Panc1 (cell line): ENCODE measurements around the gene POU3F1. TPM values are rescaled to one million over a fixed set of nuclear protein-coding genes. Genes with fewer than 3 reads are reported as not detected.

ENCODE experiments used
- ATAC-seq: fragments of 200-7000 bp; cut with Tn5 transposase; 2 replicates; pipeline ENCODE4 v1.9.1; 2020; ENCODE audit warnings: mild to moderate bottlenecking, moderate library complexity
- BruUV-seq: library from RNA; stranded (reverse); fragments of 400-500 nt; replicated peaks from 2 replicates; lab custom pipeline; 2021; lab: Mats Ljungman, UMichigan
- CTCF ChIA-PET: fragments of 300-600 bp; sonication (Branson Sonifier 250); formaldehyde crosslinking; loops from one replicate; lab custom pipeline; 2022; ENCODE audit warnings: antibody characterized with exemption; lab: Charles Lee
- POLR2A ChIA-PET: fragments of 300-600 bp; sonication (Branson Sonifier 250); formaldehyde crosslinking; loops from one replicate; lab custom pipeline; 2022; ENCODE audit warnings: antibody characterized with exemption; lab: Charles Lee
- DNase-seq: peaks from one replicate; pipeline ENCODE4 v3.0.0-alpha.2; 2010; ENCODE audit warnings: low read depth, low spot score
- H3K27ac ChIP-seq: 2 replicates; pipeline ENCODE4 v1.5.1; 2011; ENCODE audit warnings: mild to moderate bottlenecking, low read length, inconsistent platforms
- H3K27me3 ChIP-seq: fragments of 200-500 bp; sonication (Bioruptor generic); 2 replicates; pipeline ENCODE4 v1.6.0; 2014; ENCODE audit warnings: low read length, inconsistent platforms; ENCODE audit not compliant: control insufficient read depth, insufficient read depth
- H3K36me3 ChIP-seq: fragments of 200-500 bp; sonication (Bioruptor generic); 2 replicates; pipeline ENCODE4 v1.5.1; 2014; ENCODE audit warnings: inconsistent platforms, mild to moderate bottlenecking, low read length, moderate library complexity; ENCODE audit not compliant: control insufficient read depth, insufficient read depth
- H3K4me1 ChIP-seq: 2 replicates; pipeline ENCODE4 v1.5.1; 2011; ENCODE audit warnings: inconsistent platforms, mild to moderate bottlenecking, low read length, moderate library complexity; ENCODE audit not compliant: control insufficient read depth, insufficient read depth
- H3K4me3 ChIP-seq, 2 experiments: 2 replicates each; pipeline ENCODE4 v1.5.1; 2011 to 2012; ENCODE audit warnings: low read depth in 2 of 2, low read length in 2 of 2, mild to moderate bottlenecking in 2 of 2, inconsistent platforms in 1 of 2, moderate library complexity in 1 of 2
- H3K9me3 ChIP-seq: fragments of 200-500 bp; sonication (Bioruptor generic); 2 replicates; pipeline ENCODE4 v1.5.1; 2014; ENCODE audit warnings: low read depth, mild to moderate bottlenecking, inconsistent platforms, low read length, moderate library complexity; ENCODE audit not compliant: control insufficient read depth, insufficient read depth
- POLR2AphosphoS5 ChIP-seq: IDR thresholded peaks from 2 replicates; pipeline ENCODE4 v1.6.1; 2012; ENCODE audit warnings: mild to moderate bottlenecking, low read depth, low read length, moderate library complexity
- SIN3A ChIP-seq: IDR thresholded peaks from 2 replicates; pipeline ENCODE4 v1.6.1; 2012; ENCODE audit warnings: low read depth, mild to moderate bottlenecking, low read length, moderate library complexity, borderline replicate concordance; ENCODE audit not compliant: insufficient read depth
- TCF7L2 ChIP-seq: IDR thresholded peaks from 2 replicates; pipeline ENCODE4 v1.6.1; 2011; ENCODE audit warnings: mild to moderate bottlenecking, low read depth, low read length, inconsistent platforms
- in situ Hi-C: cut with HindIII; loops from 2 replicates; pipeline ENCODE4 v1.10.0; 2016; ENCODE audit warnings: low sequenced_read_pairs, low pct_unique_long_range_greater_than_20kb
- intact Hi-C: fragments of 100-400 bp; cut with micrococcal nuclease; formaldehyde crosslinking; loops from one replicate; pipeline ENCODE4 v1.10.0; 2022; ENCODE audit not compliant: unreplicated experiment
- total RNA-seq: library from RNA; stranded (reverse); gene quantifications from one replicate; pipeline ENCODE4 v1.2.1, GENCODE V29; 2021; ENCODE audit not compliant: unreplicated experiment
- TF ChIP-seq, protein P1 (sequence below), 2 experiments: IDR thresholded peaks; 2 replicates each; pipeline ENCODE4 v1.6.1; 2011 to 2012; ENCODE audit warnings: low read depth in 2 of 2, control low read depth in 1 of 2, low read length in 1 of 2, mild to moderate bottlenecking in 1 of 2, moderate library complexity in 1 of 2; ENCODE audit not compliant: insufficient read depth in 1 of 2
- TF ChIP-seq, protein P2 (sequence below): fragments of 450-650 bp; IDR thresholded peaks from 2 replicates; pipeline ENCODE4 v1.5.1; 2017; ENCODE audit warnings: mild to moderate bottlenecking

POU3F1 gene
- total RNA-seq, 1 experiment from 2014 or later, result 0.08 TPM

DNA sequence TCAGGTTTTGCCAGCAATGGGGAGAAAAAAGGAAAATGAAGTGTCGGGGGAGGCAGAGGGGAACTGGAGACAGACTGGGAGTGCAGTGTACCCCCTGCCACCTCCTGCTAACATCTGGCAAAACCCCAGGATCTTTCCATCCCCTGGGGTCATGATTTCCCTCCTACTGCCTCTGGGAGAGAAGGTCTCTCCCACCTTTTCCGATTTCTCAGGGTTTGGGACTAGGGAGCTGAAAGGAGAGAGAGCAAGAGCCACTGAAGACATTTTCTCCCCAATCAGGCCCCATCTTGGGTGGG, 46.4 kb downstream of the POU3F1 start:
- POLR2A ChIA-PET, result interaction anchor here (1.2 kb wide), 1 partner anchor 10 kb away, joined by 3 read pairs; no protein-coding TSS in a partner anchor
- ATAC-seq, result no peak
- CTCF ChIA-PET, result interaction anchor here (0.6 to 1.4 kb wide), 3 partner anchors 12 to 864 kb away, joined by 3 to 4 read pairs (median 3); partner anchors contain the start of gene UTP11
- BruUV-seq, result no TSS peak
- Histone ChIP-seq H3K27ac (peak overlapping the region; percentile 88), H3K36me3 (no peaks in the 10 kb centered on the region; the same call in 1 of the 2 replicates), H3K9me3 (no peaks in the 10 kb centered on the region), H3K4me1 (peaks cover 50% of the 10 kb centered on the region), H3K27me3 (no peaks in the 10 kb centered on the region), H3K4me3 (peak overlapping the region in 1 of 2 experiments; percentile 6; a peak in 2 of 4 replicates)
- in situ Hi-C loops, result no loop called here
- no peak for DNase-seq
- intact Hi-C loops, result no loop called here
- TF ChIP-seq TCF7L2 (no peak), POLR2AphosphoS5 (no peak), SIN3A (no peak)
- TF ChIP-seq, protein P1, sequence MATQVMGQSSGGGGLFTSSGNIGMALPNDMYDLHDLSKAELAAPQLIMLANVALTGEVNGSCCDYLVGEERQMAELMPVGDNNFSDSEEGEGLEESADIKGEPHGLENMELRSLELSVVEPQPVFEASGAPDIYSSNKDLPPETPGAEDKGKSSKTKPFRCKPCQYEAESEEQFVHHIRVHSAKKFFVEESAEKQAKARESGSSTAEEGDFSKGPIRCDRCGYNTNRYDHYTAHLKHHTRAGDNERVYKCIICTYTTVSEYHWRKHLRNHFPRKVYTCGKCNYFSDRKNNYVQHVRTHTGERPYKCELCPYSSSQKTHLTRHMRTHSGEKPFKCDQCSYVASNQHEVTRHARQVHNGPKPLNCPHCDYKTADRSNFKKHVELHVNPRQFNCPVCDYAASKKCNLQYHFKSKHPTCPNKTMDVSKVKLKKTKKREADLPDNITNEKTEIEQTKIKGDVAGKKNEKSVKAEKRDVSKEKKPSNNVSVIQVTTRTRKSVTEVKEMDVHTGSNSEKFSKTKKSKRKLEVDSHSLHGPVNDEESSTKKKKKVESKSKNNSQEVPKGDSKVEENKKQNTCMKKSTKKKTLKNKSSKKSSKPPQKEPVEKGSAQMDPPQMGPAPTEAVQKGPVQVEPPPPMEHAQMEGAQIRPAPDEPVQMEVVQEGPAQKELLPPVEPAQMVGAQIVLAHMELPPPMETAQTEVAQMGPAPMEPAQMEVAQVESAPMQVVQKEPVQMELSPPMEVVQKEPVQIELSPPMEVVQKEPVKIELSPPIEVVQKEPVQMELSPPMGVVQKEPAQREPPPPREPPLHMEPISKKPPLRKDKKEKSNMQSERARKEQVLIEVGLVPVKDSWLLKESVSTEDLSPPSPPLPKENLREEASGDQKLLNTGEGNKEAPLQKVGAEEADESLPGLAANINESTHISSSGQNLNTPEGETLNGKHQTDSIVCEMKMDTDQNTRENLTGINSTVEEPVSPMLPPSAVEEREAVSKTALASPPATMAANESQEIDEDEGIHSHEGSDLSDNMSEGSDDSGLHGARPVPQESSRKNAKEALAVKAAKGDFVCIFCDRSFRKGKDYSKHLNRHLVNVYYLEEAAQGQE (IDR thresholded peaks at IDR 0.05; ENCODE audit: insufficient read depth in 1 of 2, low read depth in 2 of 2, low read length in 1 of 2), result no peak; a peak in 1 of 4 replicates
- TF ChIP-seq, protein P2, sequence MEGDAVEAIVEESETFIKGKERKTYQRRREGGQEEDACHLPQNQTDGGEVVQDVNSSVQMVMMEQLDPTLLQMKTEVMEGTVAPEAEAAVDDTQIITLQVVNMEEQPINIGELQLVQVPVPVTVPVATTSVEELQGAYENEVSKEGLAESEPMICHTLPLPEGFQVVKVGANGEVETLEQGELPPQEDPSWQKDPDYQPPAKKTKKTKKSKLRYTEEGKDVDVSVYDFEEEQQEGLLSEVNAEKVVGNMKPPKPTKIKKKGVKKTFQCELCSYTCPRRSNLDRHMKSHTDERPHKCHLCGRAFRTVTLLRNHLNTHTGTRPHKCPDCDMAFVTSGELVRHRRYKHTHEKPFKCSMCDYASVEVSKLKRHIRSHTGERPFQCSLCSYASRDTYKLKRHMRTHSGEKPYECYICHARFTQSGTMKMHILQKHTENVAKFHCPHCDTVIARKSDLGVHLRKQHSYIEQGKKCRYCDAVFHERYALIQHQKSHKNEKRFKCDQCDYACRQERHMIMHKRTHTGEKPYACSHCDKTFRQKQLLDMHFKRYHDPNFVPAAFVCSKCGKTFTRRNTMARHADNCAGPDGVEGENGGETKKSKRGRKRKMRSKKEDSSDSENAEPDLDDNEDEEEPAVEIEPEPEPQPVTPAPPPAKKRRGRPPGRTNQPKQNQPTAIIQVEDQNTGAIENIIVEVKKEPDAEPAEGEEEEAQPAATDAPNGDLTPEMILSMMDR, result no peak

DNA sequence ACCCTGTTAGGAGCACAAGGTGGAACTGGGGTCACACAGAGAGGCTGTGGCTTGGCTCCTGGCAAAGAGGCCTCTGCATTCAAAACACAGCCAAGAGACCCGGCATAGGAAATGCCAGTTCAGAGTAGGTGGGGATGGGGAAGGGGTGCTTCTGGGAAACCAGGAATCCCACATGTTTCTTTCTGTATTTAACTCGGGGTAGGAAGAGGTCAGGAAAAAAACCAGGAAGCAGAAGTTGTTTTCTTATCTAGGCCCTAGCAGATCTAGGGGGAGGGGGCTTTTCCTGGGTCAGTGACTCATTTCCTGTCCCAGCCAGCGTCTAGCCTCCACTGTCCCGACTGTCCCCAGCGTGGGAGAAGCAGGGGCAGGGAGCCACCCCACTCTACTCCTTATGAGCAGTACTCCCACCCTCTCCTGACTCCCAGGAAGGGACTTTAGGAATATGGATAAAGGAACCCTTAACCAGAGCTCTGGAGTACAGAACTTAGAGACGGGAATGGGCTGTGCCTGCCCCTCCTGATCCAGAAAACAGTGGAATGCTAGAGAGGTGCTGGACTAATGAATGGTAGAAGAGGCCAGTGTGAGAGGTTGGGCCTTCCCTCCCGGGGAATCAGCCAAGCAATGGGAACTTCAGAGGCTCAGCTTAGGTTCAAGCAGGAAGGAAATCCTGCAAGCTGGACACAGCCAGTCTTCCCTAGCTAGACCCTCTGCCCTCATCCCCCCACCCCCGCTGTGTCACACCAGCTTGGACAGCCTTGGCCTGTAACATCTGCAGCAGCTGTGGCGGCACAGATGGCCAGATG, 47.0 kb downstream of the POU3F1 start:
- Histone ChIP-seq H3K27me3 (no peaks in the 10 kb centered on the region), H3K27ac (peak overlapping the region; percentile 88), H3K9me3 (no peaks in the 10 kb centered on the region), H3K36me3 (no peaks in the 10 kb centered on the region; the same call in 1 of the 2 replicates), H3K4me1 (peaks cover 53% of the 10 kb centered on the region), H3K4me3 (peak overlapping the region in 1 of 2 experiments; percentile 6; a peak in 1 of 4 replicates)
- TF ChIP-seq, protein P1 (IDR thresholded peaks at IDR 0.05; ENCODE audit: insufficient read depth in 1 of 2, low read depth in 2 of 2, low read length in 1 of 2), result peak; percentile 48 to 59; a peak in 2 of 4 replicates
- TF ChIP-seq, protein P2, result no peak
- intact Hi-C loops (no loop called here), in situ Hi-C loops (no loop called here)
- ChIA-PET CTCF (interaction anchor here (0.6 to 1.4 kb wide), 3 partner anchors 13 to 864 kb away, joined by 3 to 4 read pairs (median 3); partner anchors contain the start of gene UTP11), POLR2A (interaction anchor here (1.2 kb wide), 1 partner anchor 9 kb away, joined by 3 read pairs; no protein-coding TSS in a partner anchor)
- no TSS peak for BruUV-seq
- no peak for DNase-seq
- ATAC-seq, result peak; percentile 37
